ENCODE measurements around the gene DARS1.

DARS1 gene

GRCh38 chr2:135991861-135992260, 6.4 kb upstream of the DARS1 start:
- Histone ChIP-seq H3K27ac (replicated peaks; ENCODE audit: low read length) (no peak overlapping the region), H2AFZ (ENCODE audit: low read length) (no peak overlapping the region)
- no peak for DNase-seq (ENCODE audit: low spot score)

GRCh38 chr2:135987441-135987840, 2.0 kb upstream of the DARS1 start:
- H3K14ac ChIP-seq (ENCODE audit: low read length): no peak overlapping the region
- peaks cover 0 to 12% of the 10 kb centered on the region in 2 donors for H3K36me3 ChIP-seq (replicated peaks in 1 of 2; ENCODE audit: control insufficient read depth in 2 of 2, insufficient read depth in 2 of 2, low read length in 2 of 2)
- no peak overlapping the region for H2AK5ac ChIP-seq (ENCODE audit: low read depth, low read length)
- DNase-seq (ENCODE audit: low spot score): no peak
- H4K91ac ChIP-seq (ENCODE audit: low read depth, low read length, poor library complexity): no peak overlapping the region
- H3K79me1 ChIP-seq (ENCODE audit: low read depth, low read length): no peaks in the 10 kb centered on the region
- H2BK120ac ChIP-seq (ENCODE audit: low read depth, low read length): no peak overlapping the region
- no peaks in the 10 kb centered on the region for H3K9me3 ChIP-seq (replicated peaks in 1 of 2; ENCODE audit: control insufficient read depth in 2 of 2, insufficient read depth in 1 of 2, low read depth in 1 of 2, low read length in 2 of 2)
- no peak overlapping the region for H3K18ac ChIP-seq (ENCODE audit: low read length)
- H3K4me3 ChIP-seq (ENCODE audit: low read length in 2 of 2): no peak overlapping the region
- no peaks in the 10 kb centered on the region for H3K27me3 ChIP-seq (ENCODE audit: control insufficient read depth in 3 of 3, insufficient read depth in 3 of 3, low read depth in 1 of 3, low read length in 3 of 3)
- H3K4me2 ChIP-seq (ENCODE audit: insufficient read depth, low read length, poor library complexity, severe bottlenecking): no peak overlapping the region
- H3K27ac ChIP-seq (replicated peaks; ENCODE audit: low read length): no peak overlapping the region
- H3K23ac ChIP-seq (ENCODE audit: low read depth, low read length, poor library complexity): no peak overlapping the region
- H4K8ac ChIP-seq (ENCODE audit: low read depth, low read length): no peak overlapping the region
- H2BK5ac ChIP-seq (ENCODE audit: low read length): no peak overlapping the region
- no CpG with 5 or more reads among the region's 2 CpGs for WGBS, 2 donors (ENCODE audit: extremely low coverage in 2 of 2, insufficient read length in 2 of 2, insufficient replicate concordance in 1 of 2)
- no peak overlapping the region for H2BK15ac ChIP-seq (ENCODE audit: low read length)
- no peak overlapping the region for H3K9ac ChIP-seq (ENCODE audit: low read depth, low read length, poor library complexity)
- H3K4me1 ChIP-seq (ENCODE audit: control insufficient read depth in 2 of 2, insufficient read depth in 1 of 2, low read depth in 1 of 2, low read length in 2 of 2): peaks cover 2 to 3% of the 10 kb centered on the region in 2 donors
- H2BK12ac ChIP-seq (ENCODE audit: low read length): no peak overlapping the region
- no peak overlapping the region for H3K4ac ChIP-seq (ENCODE audit: low read length)
- H2AFZ ChIP-seq (ENCODE audit: low read length): no peak overlapping the region

More at GRCh38 chr2:135991861-135992260, 6.4 kb upstream of the DARS1 start:
- Histone ChIP-seq H2BK5ac (ENCODE audit: low read length) (no peak overlapping the region), H2BK12ac (ENCODE audit: low read length) (no peak overlapping the region), H3K23ac (ENCODE audit: low read depth, low read length, poor library complexity) (no peak overlapping the region), H3K36me3 (replicated peaks in 1 of 2; ENCODE audit: control insufficient read depth in 2 of 2, insufficient read depth in 2 of 2, low read length in 2 of 2) (no peaks in the 10 kb centered on the region), H2BK15ac (ENCODE audit: low read length) (no peak overlapping the region), H3K9ac (ENCODE audit: low read depth, low read length, poor library complexity) (no peak overlapping the region), H2BK120ac (ENCODE audit: low read depth, low read length) (no peak overlapping the region), H3K4ac (ENCODE audit: low read length) (no peak overlapping the region), H3K79me1 (ENCODE audit: low read depth, low read length) (no peaks in the 10 kb centered on the region), H3K4me2 (ENCODE audit: insufficient read depth, low read length, poor library complexity, severe bottlenecking) (no peak overlapping the region), H4K91ac (ENCODE audit: low read depth, low read length, poor library complexity) (no peak overlapping the region), H2AK5ac (ENCODE audit: low read depth, low read length) (no peak overlapping the region), H3K4me1 (ENCODE audit: control insufficient read depth in 2 of 2, insufficient read depth in 1 of 2, low read depth in 1 of 2, low read length in 2 of 2) (no peaks in the 10 kb centered on the region), H3K9me3 (replicated peaks in 1 of 2; ENCODE audit: control insufficient read depth in 2 of 2, insufficient read depth in 1 of 2, low read depth in 1 of 2, low read length in 2 of 2) (no peaks in the 10 kb centered on the region), H3K14ac (ENCODE audit: low read length) (no peak overlapping the region), H3K4me3 (ENCODE audit: low read length in 2 of 2) (no peak overlapping the region), H3K18ac (ENCODE audit: low read length) (no peak overlapping the region), H3K27me3 (ENCODE audit: control insufficient read depth in 3 of 3, insufficient read depth in 3 of 3, low read depth in 1 of 3, low read length in 3 of 3) (no peaks in the 10 kb centered on the region), H4K8ac (ENCODE audit: low read depth, low read length) (peak overlapping the region; percentile 7)
- no CpG with 5 or more reads among the region's 4 CpGs for WGBS, 2 donors (ENCODE audit: extremely low coverage in 2 of 2, insufficient read length in 2 of 2, insufficient replicate concordance in 1 of 2)

GRCh38 chr2:135986507-135986906, 1.1 kb upstream of the DARS1 start:
- H4K8ac ChIP-seq (ENCODE audit: low read depth, low read length): no peak overlapping the region
- no peak overlapping the region for H2BK15ac ChIP-seq (ENCODE audit: low read length)
- H2AK5ac ChIP-seq (ENCODE audit: low read depth, low read length): no peak overlapping the region
- H3K14ac ChIP-seq (ENCODE audit: low read length): no peak overlapping the region
- H3K4me2 ChIP-seq (ENCODE audit: insufficient read depth, low read length, poor library complexity, severe bottlenecking): no peak overlapping the region
- no peak overlapping the region for H2BK12ac ChIP-seq (ENCODE audit: low read length)
- no peak overlapping the region for H3K18ac ChIP-seq (ENCODE audit: low read length)
- no peak overlapping the region for H2AFZ ChIP-seq (ENCODE audit: low read length)
- peaks cover 0 to 21% of the 10 kb centered on the region in 2 donors for H3K36me3 ChIP-seq (replicated peaks in 1 of 2; ENCODE audit: control insufficient read depth in 2 of 2, insufficient read depth in 2 of 2, low read length in 2 of 2)
- no peak overlapping the region for H2BK120ac ChIP-seq (ENCODE audit: low read depth, low read length)
- no peak overlapping the region for H3K23ac ChIP-seq (ENCODE audit: low read depth, low read length, poor library complexity)
- peaks cover 2 to 3% of the 10 kb centered on the region in 2 donors for H3K4me1 ChIP-seq (ENCODE audit: control insufficient read depth in 2 of 2, insufficient read depth in 1 of 2, low read depth in 1 of 2, low read length in 2 of 2)
- H3K4ac ChIP-seq (ENCODE audit: low read length): no peak overlapping the region
- H3K79me1 ChIP-seq (ENCODE audit: low read depth, low read length): no peaks in the 10 kb centered on the region
- no peak overlapping the region for H2BK5ac ChIP-seq (ENCODE audit: low read length)
- no peaks in the 10 kb centered on the region for H3K9me3 ChIP-seq (replicated peaks in 1 of 2; ENCODE audit: control insufficient read depth in 2 of 2, insufficient read depth in 1 of 2, low read depth in 1 of 2, low read length in 2 of 2)
- no peaks in the 10 kb centered on the region for H3K27me3 ChIP-seq (ENCODE audit: control insufficient read depth in 3 of 3, insufficient read depth in 3 of 3, low read depth in 1 of 3, low read length in 3 of 3)
- H3K27ac ChIP-seq (replicated peaks; ENCODE audit: low read length): no peak overlapping the region
- H3K4me3 ChIP-seq (ENCODE audit: low read length in 2 of 2): no peak overlapping the region
- H3K9ac ChIP-seq (ENCODE audit: low read depth, low read length, poor library complexity): no peak overlapping the region
- DNase-seq (ENCODE audit: low spot score): no peak
- no peak overlapping the region for H4K91ac ChIP-seq (ENCODE audit: low read depth, low read length, poor library complexity)
- WGBS, 2 donors (ENCODE audit: extremely low coverage in 2 of 2, insufficient read length in 2 of 2, insufficient replicate concordance in 1 of 2): no CpG with 5 or more reads among the region's 5 CpGs

GRCh38 chr2:135985826-135986393, 484 bp upstream of the DARS1 start:
- Histone ChIP-seq H2BK5ac (ENCODE audit: low read length) (no peak overlapping the region), H3K9me3 (replicated peaks in 1 of 2; ENCODE audit: control insufficient read depth in 2 of 2, insufficient read depth in 1 of 2, low read depth in 1 of 2, low read length in 2 of 2) (no peaks in the 10 kb centered on the region), H2BK15ac (ENCODE audit: low read length) (no peak overlapping the region), H4K8ac (ENCODE audit: low read depth, low read length) (no peak overlapping the region), H3K36me3 (replicated peaks in 1 of 2; ENCODE audit: control insufficient read depth in 2 of 2, insufficient read depth in 2 of 2, low read length in 2 of 2) (peaks cover 2 to 27% of the 10 kb centered on the region in 2 donors), H3K4me3 (ENCODE audit: low read length in 2 of 2) (peak overlapping the region; percentile 27 to 66), H2BK120ac (ENCODE audit: low read depth, low read length) (no peak overlapping the region), H3K4me1 (ENCODE audit: control insufficient read depth in 2 of 2, insufficient read depth in 1 of 2, low read depth in 1 of 2, low read length in 2 of 2) (peaks cover 2 to 3% of the 10 kb centered on the region in 2 donors), H2BK12ac (ENCODE audit: low read length) (no peak overlapping the region), H3K23ac (ENCODE audit: low read depth, low read length, poor library complexity) (no peak overlapping the region), H3K79me1 (ENCODE audit: low read depth, low read length) (no peaks in the 10 kb centered on the region), H3K9ac (ENCODE audit: low read depth, low read length, poor library complexity) (peak overlapping the region; percentile 79), H3K14ac (ENCODE audit: low read length) (no peak overlapping the region), H2AFZ (ENCODE audit: low read length) (peak overlapping the region; percentile 93), H3K4me2 (ENCODE audit: insufficient read depth, low read length, poor library complexity, severe bottlenecking) (peak overlapping the region; percentile 45), H3K27ac (replicated peaks; ENCODE audit: low read length) (peak overlapping the region; percentile 41), H2AK5ac (ENCODE audit: low read depth, low read length) (no peak overlapping the region), H4K91ac (ENCODE audit: low read depth, low read length, poor library complexity) (no peak overlapping the region), H3K18ac (ENCODE audit: low read length) (peak overlapping the region; percentile 81), H3K4ac (ENCODE audit: low read length) (no peak overlapping the region), H3K27me3 (ENCODE audit: control insufficient read depth in 3 of 3, insufficient read depth in 3 of 3, low read depth in 1 of 3, low read length in 3 of 3) (no peaks in the 10 kb centered on the region)
- no peak for DNase-seq (ENCODE audit: low spot score)
- 100% methylated on average over 1 of the region's 19 CpGs; no CpG with 5 or more reads in 1 of the 2 donors for WGBS, 2 donors (ENCODE audit: extremely low coverage in 2 of 2, insufficient read length in 2 of 2, insufficient replicate concordance in 1 of 2)

Data from neuronal stem cell (in vitro differentiated cells).